K562 (cell line): ENCODE results near the gene BRAF. TPM values are rescaled to one million over a fixed set of nuclear protein-coding genes. Genes with fewer than 3 reads are reported as not detected.
"Not testable (repeated sequence)": the region's sequence is repeated elsewhere in the genome, so short reads cannot be mapped to it uniquely, and the experiment has no call there.

Experiments used
- ATAC-seq: fragments of 200-7000 bp; cut with Tn5 transposase; 3 replicates; pipeline ENCODE4 v1.9.1; 2020; ENCODE audit warnings: moderate library complexity
- BruUV-seq: library from RNA; stranded (reverse); fragments of 400-500 nt; replicated peaks from 2 replicates; lab custom pipeline; 2021; lab: Mats Ljungman, UMichigan
- CTCF ChIA-PET: fragments of 300-600 bp; formaldehyde crosslinking; extraction: SDS; loops from one replicate; lab custom pipeline; 2021; ENCODE audit warnings: low intra/inter-chr PET ratio; lab: Yijun Ruan, JAX
- POLR2A ChIA-PET: fragments of 300-600, 350-650 bp; sonication (Branson Sonifier 250); formaldehyde crosslinking; extraction: SDS; loops from one replicate; lab custom pipeline; 2021; ENCODE audit warnings: antibody characterized with exemption, inconsistent platforms; lab: Yijun Ruan, JAX
- DNase-seq, 4 experiments: peaks; one replicate each; pipeline versions ENCODE4 v3.0.0 to v3.0.0-alpha.2; 2011 to 2018; ENCODE audit warnings: low spot score in 3 of 4, mixed read lengths in 3 of 4; ENCODE audit errors: extremely low read depth in 1 of 4
- FAIRE-seq: peaks from 2 replicates; lab custom pipeline; 2011; peaks lifted over from hg19 to GRCh38; lab: Jason Lieb, UNC
- H2AFZ ChIP-seq: 2 replicates; pipeline ENCODE4 v1.6.0; 2011; ENCODE audit warnings: low read depth, low read length, control low read depth, inconsistent platforms
- H3K27ac ChIP-seq: fragments of 200-600 bp; 3 replicates; pipeline ENCODE4 v1.8.0; 2011; ENCODE audit warnings: low read depth, mild to moderate bottlenecking, control low read depth, inconsistent platforms, low read length, moderate library complexity, mixed read lengths; ENCODE audit errors: extremely low read depth
- H3K27me3 ChIP-seq, 2 experiments: fragments of 300-600 bp in 1 of 2; 2 replicates in 1 of 2; 3 replicates in 1 of 2; pipeline versions ENCODE4 v1.6.0 to v1.8.0; 2011; ENCODE audit warnings: inconsistent platforms in 2 of 2, low read length in 2 of 2, mild to moderate bottlenecking in 1 of 2, mixed read lengths in 1 of 2, moderate library complexity in 1 of 2; ENCODE audit not compliant: control insufficient read depth in 2 of 2, insufficient read depth in 2 of 2
- H3K36me3 ChIP-seq: fragments of 300-600 bp; 3 replicates; pipeline ENCODE4 v1.8.0; 2011; ENCODE audit warnings: mild to moderate bottlenecking, low read length, inconsistent platforms; ENCODE audit not compliant: control insufficient read depth, insufficient read depth
- H3K4me1 ChIP-seq, 2 experiments: fragments of 200-600 bp in 1 of 2; replicated peaks in 1 of 2; 2 replicates in 1 of 2; 3 replicates in 1 of 2; pipeline versions ENCODE4 v1.5.1 to v1.8.0; 2011; ENCODE audit warnings: inconsistent platforms in 2 of 2, low read length in 2 of 2, mild to moderate bottlenecking in 1 of 2, mixed read lengths in 1 of 2, moderate library complexity in 1 of 2; ENCODE audit not compliant: control insufficient read depth in 2 of 2, insufficient read depth in 2 of 2
- H3K4me2 ChIP-seq: 2 replicates; pipeline ENCODE4 v1.6.1; 2011; ENCODE audit warnings: low read length, control low read depth, inconsistent platforms, mixed read lengths; ENCODE audit not compliant: insufficient read depth
- H3K4me3 ChIP-seq: fragments of 200-600 bp; sonication (generic), shearing (Covaris generic); 2 replicates; pipeline ENCODE4 v1.5.1; 2016; ENCODE audit warnings: control low read depth, inconsistent platforms
- H3K79me2 ChIP-seq: fragments of 200-600 bp; 3 replicates; pipeline ENCODE4 v1.8.0; 2011; ENCODE audit warnings: low read length, inconsistent platforms; ENCODE audit not compliant: control insufficient read depth, insufficient read depth
- H3K9ac ChIP-seq, 2 experiments: 2 replicates each; pipeline versions ENCODE4 v1.6.0 to v1.6.1; 2011; ENCODE audit warnings: low read depth in 2 of 2, low read length in 2 of 2, control low read depth in 1 of 2, inconsistent platforms in 1 of 2, mild to moderate bottlenecking in 1 of 2, mixed read lengths in 1 of 2; ENCODE audit not compliant: insufficient read depth in 1 of 2
- H3K9me1 ChIP-seq: one replicate; pipeline ENCODE4 v1.6.0; 2011; ENCODE audit warnings: inconsistent platforms, mild to moderate bottlenecking, low read length, moderate library complexity; ENCODE audit not compliant: control insufficient read depth, insufficient read depth
- H3K9me3 ChIP-seq: replicated peaks from 2 replicates; pipeline ENCODE4 v1.5.1; 2011; ENCODE audit warnings: low read depth, low read length, inconsistent platforms; ENCODE audit not compliant: control insufficient read depth, insufficient read depth
- H4K20me1 ChIP-seq: replicated peaks from 2 replicates; pipeline ENCODE4 v1.6.1; 2011; ENCODE audit warnings: low read length, inconsistent platforms, mixed read lengths; ENCODE audit not compliant: control insufficient read depth, insufficient read depth
- BCOR ChIP-seq: fragments of 450-650 bp; IDR thresholded peaks from 2 replicates; pipeline ENCODE4 v1.6.1; 2016
- ELF4 ChIP-seq: fragments of 450-650 bp; formaldehyde crosslinking; IDR thresholded peaks from 2 replicates; pipeline ENCODE4 v1.4.0; 2022; ENCODE audit warnings: missing genetic modification characterization
- MTF1 ChIP-seq: fragments of 250-450 bp; sonication (Bioruptor Pico); IDR thresholded peaks from 2 replicates; pipeline ENCODE4 v1.9.0; 2021; ENCODE audit warnings: moderate library complexity, mild to moderate bottlenecking, inconsistent platforms, borderline replicate concordance
- RBM25 ChIP-seq: fragments of 200-400 bp; formaldehyde crosslinking; IDR thresholded peaks from 2 replicates; pipeline ENCODE4 v1.6.1; 2018; ENCODE audit warnings: low read length, low read depth, moderate library complexity; ENCODE audit not compliant: severe bottlenecking
- TRIM28 ChIP-seq: fragments of 450-650 bp; IDR thresholded peaks from 2 replicates; pipeline ENCODE4 v1.6.1; 2017
- in situ Hi-C: fragments of 300-500 bp; cut with MboI; formaldehyde crosslinking; loops from 4 replicates; pipeline ENCODE4 v1.15.0; 2018; ENCODE audit warnings: inconsistent platforms, mixed read lengths
- intact Hi-C: fragments of 100-400 bp; cut with micrococcal nuclease; formaldehyde crosslinking; loops from 2 replicates; pipeline ENCODE4 v1.14.2; 2022
- polyA plus RNA-seq, 8 experiments: library from polyadenylated mRNA; depleted of rRNA in 4 of 8; stranded (reverse) in 5 of 8; unstranded in 3 of 8; fragments of >200 nt; fragmentation: Nextera tagmentation in 2 of 8; fragmentation: Illumina TruSeq in 1 of 8; extraction: Ambion mirVana in 2 of 8; extraction: Trizol in 1 of 8; gene quantifications; 2 replicates each; pipeline versions ENCODE4 v1.2.1 to v1.2.3, GENCODE V29; 2011 to 2014; ENCODE audit warnings: inconsistent platforms in 1 of 8, missing spikeins in 1 of 8
- total RNA-seq, 7 experiments: library from RNA; depleted of rRNA in 6 of 7; stranded (reverse); fragments of >200 nt in 6 of 7; fragmentation: Illumina TruSeq in 2 of 7; extraction: Trizol in 2 of 7; gene quantifications; 2 replicates each; pipeline versions ENCODE4 v1.2.1 to v1.2.3, GENCODE V29; 2011 to 2021; ENCODE audit warnings: low replicate concordance in 1 of 7

The BRAF gene
- total and polyA plus RNA-seq, 9 of the 15 experiments (the other 6 are each of a cell fraction or from before 2014, with no cell fraction given) = 3.6 to 38.3 (median 21.9) TPM

- TF ChIP-seq ELF4 (CRISPR knock-in tag) = no peak
- no peak for TF ChIP-seq MTF1
These were observed 96.0 kb downstream of the BRAF start (continued) for GRCh38 chr7:140828741-140829140.

- not testable (repeated sequence) for H4K20me1 ChIP-seq, H3K27ac ChIP-seq, H3K79me2 ChIP-seq
- in situ Hi-C loops = loop anchor here (25.0 kb wide), 1 partner anchor 720 kb away; no protein-coding TSS in a partner anchor
- TF ChIP-seq TRIM28 (0 out of 2 replicates have a peak, but pooled peaks have one; percentile 28), BCOR (0 out of 2 replicates have a peak, but pooled peaks have one; percentile 8), RBM25 (peak; percentile 62)
- TF ChIP-seq, all 486 proteins: peak for 3; not testable (repeated sequence) for 483
- POLR2A ChIA-PET = interaction anchor here (1.0 kb wide), 1 partner anchor 27 kb away, joined by 4 read pairs; no protein-coding TSS in a partner anchor
- H3K9ac ChIP-seq, H3K4me2 ChIP-seq, H3K9me3 ChIP-seq, H2AFZ ChIP-seq, FAIRE-seq, H3K4me3 ChIP-seq, H3K4me1 ChIP-seq, CTCF ChIA-PET, H3K27me3 ChIP-seq, DNase-seq, H3K36me3 ChIP-seq, ATAC-seq, H3K9me1 ChIP-seq, BruUV-seq: not testable (repeated sequence)
- intact Hi-C loops = loop anchor here (10.0 kb wide), 1 partner anchor 303 kb away; no protein-coding TSS in a partner anchor
These were observed 107.3 kb downstream of the BRAF start for GRCh38 chr7:140817383-140817782.
